ENCODE data around the gene KLHL24. TPM values are rescaled to one million over a fixed set of nuclear protein-coding genes. Genes with fewer than 3 reads are reported as not detected.

Gene KLHL24
- total and polyA plus RNA-seq, 2 of the 4 experiments (the other 2 are of a cell fraction), result 5.7 to 25.6 TPM

GRCh38 chr3:183714622-183715021, 79.2 kb downstream of the KLHL24 start:
- H2AK5ac ChIP-seq (ENCODE audit: low read depth, low read length), result no peak overlapping the region
- no peak for ATAC-seq (ENCODE audit: low read depth)
- H4K5ac ChIP-seq (ENCODE audit: low read depth, low read length), result no peak overlapping the region
- no peak for DNase-seq
- BruUV-seq (replicated peaks), result no TSS peak
- in situ Hi-C loops (cut with MboI; ENCODE audit: low sequenced_read_pairs) (no loop called here), intact Hi-C loops (cut with micrococcal nuclease) (no loop called here), dilution Hi-C loops (cut with HindIII; ENCODE audit: low sequenced_read_pairs, unreplicated experiment) (no loop called here)
- no peak overlapping the region for H2AK9ac ChIP-seq (replicated peaks; ENCODE audit: low read depth, low read length, poor library complexity)
- H3K27ac ChIP-seq (ENCODE audit: insufficient read depth, low read length), result no peak overlapping the region
- peaks cover 19% of the 10 kb centered on the region for H3K36me3 ChIP-seq (ENCODE audit: control insufficient read depth, insufficient read depth, low read length)
- H3K4me2 ChIP-seq (ENCODE audit: low read depth, low read length), result no peak overlapping the region
- no peak overlapping the region for H3K9ac ChIP-seq (ENCODE audit: low read depth, low read length)
- no peak overlapping the region for H4K8ac ChIP-seq (ENCODE audit: low read depth in 2 of 2, low read length in 2 of 2)
- TF ChIP-seq NFE2L2 (IDR thresholded peaks at IDR 0.05; ENCODE audit: low read depth, low read length), result no peak
- TF ChIP-seq RAD21 (IDR thresholded peaks at IDR 0.05; ENCODE audit: low read length), result no peak
- TF ChIP-seq CTCF (conservative IDR thresholded peaks at IDR 0.05; ENCODE audit: low read depth, low read length), result no peak
- TF ChIP-seq MAZ (IDR thresholded peaks at IDR 0.05; ENCODE audit: borderline replicate concordance, low read depth, low read length), result no peak
- no peak for TF ChIP-seq CHD1 (IDR thresholded peaks at IDR 0.05; ENCODE audit: low read depth, low read length)
- no peak overlapping the region for H4K91ac ChIP-seq (ENCODE audit: insufficient read depth, low read depth, low read length)
- peaks cover 43% of the 10 kb centered on the region for H4K20me1 ChIP-seq (ENCODE audit: insufficient read depth, low read length)
- ChIA-PET POLR2A (ENCODE audit: unreplicated experiment) (no interaction called here), CTCF (no interaction called here)
- H2BK15ac ChIP-seq (ENCODE audit: low read depth, low read length), result no peak overlapping the region
- no peak overlapping the region for H2BK20ac ChIP-seq (ENCODE audit: low read depth, low read length)
- no peaks in the 10 kb centered on the region for H3K27me3 ChIP-seq (ENCODE audit: control insufficient read depth, insufficient read depth, low read length)
- H3K4ac ChIP-seq (ENCODE audit: low read depth, low read length), result no peak overlapping the region
- no peak overlapping the region for H3K18ac ChIP-seq (ENCODE audit: low read depth, low read length)
- no peak overlapping the region for H3K4me3 ChIP-seq (ENCODE audit: insufficient read depth, low read depth, low read length)
- peaks cover 8 to 30% of the 10 kb centered on the region in 2 experiments; a peak in 3 of 4 replicates for H3K79me1 ChIP-seq (ENCODE audit: low read depth in 1 of 2, low read length in 2 of 2)
- no peaks in the 10 kb centered on the region for H3K9me1 ChIP-seq (ENCODE audit: insufficient read depth, low read length)
- no peak overlapping the region for H3K14ac ChIP-seq (replicated peaks; ENCODE audit: low read depth, low read length)
- H3K56ac ChIP-seq (ENCODE audit: extremely low read depth, insufficient read depth, low read length), result no peak overlapping the region
- H3K23ac ChIP-seq (ENCODE audit: low read depth, low read length), result no peak overlapping the region
- H3K4me1 ChIP-seq (ENCODE audit: control insufficient read depth, insufficient read depth, low read length), result no peaks in the 10 kb centered on the region
- no peak overlapping the region for H2BK5ac ChIP-seq (ENCODE audit: low read depth, low read length, poor library complexity, severe bottlenecking)
- no peak overlapping the region for H2AFZ ChIP-seq (replicated peaks; ENCODE audit: low read length, poor library complexity)
- H3K9me3 ChIP-seq (ENCODE audit: control insufficient read depth, insufficient read depth, low read length), result no peaks in the 10 kb centered on the region
- H2BK120ac ChIP-seq (ENCODE audit: low read depth, low read length), result no peak overlapping the region
